22Rv1 (cell line): ENCODE measurements around the gene C6orf47.

Experiments
- H3K27ac ChIP-seq: fragments of 450-650 bp; 2 replicates; pipeline ENCODE4 v1.5.1; 2017
- ZFX ChIP-seq: fragments of 450-650 bp; IDR thresholded peaks from 2 replicates; pipeline ENCODE4 v1.6.1; 2017; ENCODE audit warnings: antibody characterized with exemption, borderline replicate concordance
- TF ChIP-seq, protein P1 (sequence below): fragments of 450-650 bp; IDR thresholded peaks from 2 replicates; pipeline ENCODE4 v1.5.1; 2017; ENCODE audit warnings: mild to moderate bottlenecking

Gene C6orf47

DNA sequence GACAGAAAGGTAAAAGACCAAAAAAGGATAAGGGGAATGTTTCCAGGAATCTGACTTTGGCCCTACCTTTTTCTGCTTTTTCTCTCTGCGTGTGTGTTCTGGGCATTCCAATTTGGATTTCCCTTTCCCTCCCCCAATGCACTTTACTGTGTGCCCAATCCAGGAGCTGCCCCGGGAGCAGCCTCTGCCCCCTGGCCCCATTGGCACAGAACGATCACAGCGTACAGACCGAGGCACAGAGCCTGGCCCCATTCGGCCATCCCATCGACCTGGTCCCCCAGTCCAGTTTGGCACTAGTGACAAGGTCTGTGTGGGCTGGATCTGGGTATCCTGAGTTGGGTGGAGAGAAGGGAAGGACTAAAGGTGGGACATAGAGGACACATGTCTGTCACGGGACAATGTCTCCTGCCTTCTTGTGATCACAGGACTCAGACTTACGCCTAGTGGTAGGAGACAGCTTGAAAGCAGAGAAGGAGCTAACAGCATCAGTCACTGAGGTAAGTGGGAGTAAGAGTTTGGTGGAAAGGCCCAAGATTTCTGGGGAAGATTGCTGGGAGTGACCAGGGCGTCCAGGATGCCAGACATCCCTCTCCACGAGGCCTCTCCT is 25.5 kb downstream of the C6orf47 start:
- no peak for TF ChIP-seq ZFX
- TF ChIP-seq, protein P1, sequence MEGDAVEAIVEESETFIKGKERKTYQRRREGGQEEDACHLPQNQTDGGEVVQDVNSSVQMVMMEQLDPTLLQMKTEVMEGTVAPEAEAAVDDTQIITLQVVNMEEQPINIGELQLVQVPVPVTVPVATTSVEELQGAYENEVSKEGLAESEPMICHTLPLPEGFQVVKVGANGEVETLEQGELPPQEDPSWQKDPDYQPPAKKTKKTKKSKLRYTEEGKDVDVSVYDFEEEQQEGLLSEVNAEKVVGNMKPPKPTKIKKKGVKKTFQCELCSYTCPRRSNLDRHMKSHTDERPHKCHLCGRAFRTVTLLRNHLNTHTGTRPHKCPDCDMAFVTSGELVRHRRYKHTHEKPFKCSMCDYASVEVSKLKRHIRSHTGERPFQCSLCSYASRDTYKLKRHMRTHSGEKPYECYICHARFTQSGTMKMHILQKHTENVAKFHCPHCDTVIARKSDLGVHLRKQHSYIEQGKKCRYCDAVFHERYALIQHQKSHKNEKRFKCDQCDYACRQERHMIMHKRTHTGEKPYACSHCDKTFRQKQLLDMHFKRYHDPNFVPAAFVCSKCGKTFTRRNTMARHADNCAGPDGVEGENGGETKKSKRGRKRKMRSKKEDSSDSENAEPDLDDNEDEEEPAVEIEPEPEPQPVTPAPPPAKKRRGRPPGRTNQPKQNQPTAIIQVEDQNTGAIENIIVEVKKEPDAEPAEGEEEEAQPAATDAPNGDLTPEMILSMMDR: no peak
- H3K27ac ChIP-seq: peak overlapping the region; percentile 27; the same call in 1 of the 2 replicates

- peak overlapping the region; percentile 1; the same call in 1 of the 2 replicates for H3K27ac ChIP-seq
- no peak for TF ChIP-seq ZFX
- TF ChIP-seq, protein P1: no peak
Measured at GRCh38 chr6:31634131-31634530, 26.4 kb downstream of the C6orf47 start.

- H3K27ac ChIP-seq: peak overlapping the region; percentile 8; the same call in 1 of the 2 replicates
- TF ChIP-seq, protein P1: no peak
- TF ChIP-seq ZFX: no peak
Measured at GRCh38 chr6:31633447-31633846, 27.1 kb downstream of the C6orf47 start.

- peak overlapping the region; percentile 8; the same call in 1 of the 2 replicates for H3K27ac ChIP-seq
Measured at GRCh38 chr6:31632279-31632946, 28.2 kb downstream of the C6orf47 start.

GRCh38 chr6:31631681-31632278 is 28.8 kb downstream of the C6orf47 start:
- peak overlapping the region; percentile 8; the same call in 1 of the 2 replicates for H3K27ac ChIP-seq

More at GRCh38 chr6:31632279-31632946, 28.2 kb downstream of the C6orf47 start:
- TF ChIP-seq, protein P1: no peak
- no peak for TF ChIP-seq ZFX

DNA sequence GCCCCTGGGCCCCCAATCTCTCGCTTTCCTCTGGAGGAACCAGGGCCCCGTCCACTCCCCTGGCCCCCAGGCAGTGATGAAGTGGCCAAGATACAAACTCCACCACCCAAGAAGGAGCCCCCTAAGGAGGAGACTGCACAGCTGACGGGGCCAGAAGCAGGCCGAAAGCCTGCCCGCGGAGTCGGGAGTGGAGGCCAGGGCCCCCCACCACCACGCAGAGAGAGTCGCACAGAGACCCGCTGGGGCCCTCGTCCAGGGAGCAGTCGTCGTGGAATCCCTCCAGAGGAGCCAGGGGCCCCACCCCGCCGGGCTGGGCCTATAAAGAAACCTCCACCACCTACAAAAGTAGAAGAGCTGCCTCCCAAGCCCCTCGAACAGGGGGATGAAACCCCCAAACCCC is 29.4 kb downstream of the C6orf47 start:
- TF ChIP-seq, protein P1: no peak
- no peak for TF ChIP-seq ZFX
- H3K27ac ChIP-seq: 0 out of 2 replicates have a peak overlapping the region, but pooled peaks have one; percentile 2

More at GRCh38 chr6:31631681-31632278, 28.8 kb downstream of the C6orf47 start:
- no peak for TF ChIP-seq ZFX
- TF ChIP-seq, protein P1: no peak
